Measurements from ENCODE around the gene LHPP.

LHPP gene

GRCh38 chr10:124448696-124449169 lies 12.9 kb upstream of the LHPP start:
- DNase-seq, result no peak

- DNase-seq, result no peak
Observed at GRCh38 chr10:124449170-124450011, 12.2 kb upstream of the LHPP start.

GRCh38 chr10:124450012-124450782 lies 11.4 kb upstream of the LHPP start, which contains the start of gene NKX1-2:
Gene NKX1-2, minus strand, starts transcription at chr10:124450035. Its CDS starts 92 bp downstream, at chr10:124449943.
- DNase-seq, result no peak

- DNase-seq, result no peak
Observed at GRCh38 chr10:124450783-124451057, 10.9 kb upstream of the LHPP start.

GRCh38 chr10:124451276-124451675 lies 10.3 kb upstream of the LHPP start:
- DNase-seq, result no peak

GRCh38 chr10:124453960-124454610 lies 7.5 kb upstream of the LHPP start:
- DNase-seq, result no peak

- no peak for DNase-seq
Observed at GRCh38 chr10:124455441-124455840, 6.2 kb upstream of the LHPP start.

GRCh38 chr10:124458473-124458872 lies 3.1 kb upstream of the LHPP start:
- no peak for DNase-seq

- DNase-seq, result no peak
Observed at GRCh38 chr10:124458889-124459288, 2.7 kb upstream of the LHPP start.

- no peak for DNase-seq
Observed at GRCh38 chr10:124459395-124459794, 2.2 kb upstream of the LHPP start.

- DNase-seq, result no peak
Observed at GRCh38 chr10:124460144-124460543, 1.5 kb upstream of the LHPP start.

- no peak for DNase-seq
Observed at GRCh38 chr10:124462348-124462695, 699 bp downstream of the LHPP start.

- DNase-seq, result no peak
Observed at GRCh38 chr10:124464028-124464965, 2.7 kb downstream of the LHPP start.

GRCh38 chr10:124465003-124465776 lies 3.6 kb downstream of the LHPP start:
- DNase-seq, result no peak

- no peak for DNase-seq
Observed at GRCh38 chr10:124465777-124466488, 4.3 kb downstream of the LHPP start.

GRCh38 chr10:124467165-124467564 lies 5.5 kb downstream of the LHPP start:
- DNase-seq, result no peak

GRCh38 chr10:124468624-124469023 lies 7.0 kb downstream of the LHPP start:
- DNase-seq, result no peak

- DNase-seq, result no peak
Observed at GRCh38 chr10:124469956-124470484, 8.4 kb downstream of the LHPP start.

- DNase-seq, result no peak
Observed at GRCh38 chr10:124470544-124471434, 9.2 kb downstream of the LHPP start.

GRCh38 chr10:124472071-124472470 lies 10.4 kb downstream of the LHPP start:
- DNase-seq, result no peak
